ENCODE data around the gene C20orf204.

Gene C20orf204

GRCh38 chr20:64071341-64072332, 35.7 kb downstream of the C20orf204 start:
- no peak for DNase-seq (ENCODE audit: low read depth in 3 of 3)

GRCh38 chr20:64072498-64073063, 36.6 kb downstream of the C20orf204 start:
- DNase-seq (ENCODE audit: low read depth in 3 of 3) = no peak

- DNase-seq (ENCODE audit: low read depth in 3 of 3) = no peak
Observed at GRCh38 chr20:64073476-64074183, 37.6 kb downstream of the C20orf204 start.

DNA sequence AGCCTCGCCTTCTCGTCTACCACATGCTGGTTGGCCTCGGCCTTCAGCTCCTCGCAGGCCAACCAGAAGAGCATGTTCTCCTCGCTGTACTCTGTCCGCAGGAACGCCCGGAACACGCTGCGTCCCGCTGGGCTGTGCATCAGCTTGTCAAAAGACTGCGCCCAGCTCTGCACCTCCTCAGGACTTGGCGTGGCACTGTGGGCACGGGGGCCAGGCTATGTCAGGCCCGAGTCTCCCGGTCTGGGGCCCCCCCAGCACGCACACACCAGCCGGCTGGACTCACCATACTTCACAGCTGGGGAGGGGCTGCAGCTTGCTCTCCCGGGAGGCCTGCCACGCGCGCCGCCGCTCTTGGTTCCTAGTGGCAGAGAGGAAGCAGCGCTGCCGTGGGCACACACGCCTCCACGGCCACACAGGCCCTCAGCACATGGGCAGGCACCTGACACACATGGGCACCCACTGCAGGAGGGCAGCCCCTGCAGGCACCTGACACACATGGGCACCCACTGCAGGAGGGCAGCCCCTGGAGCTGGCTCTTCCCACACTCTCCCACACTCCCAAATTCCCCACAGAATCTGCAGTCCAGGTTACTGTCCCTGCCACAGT, 38.3 kb downstream of the C20orf204 start:
- no peak for DNase-seq (ENCODE audit: low read depth in 3 of 3)

DNA sequence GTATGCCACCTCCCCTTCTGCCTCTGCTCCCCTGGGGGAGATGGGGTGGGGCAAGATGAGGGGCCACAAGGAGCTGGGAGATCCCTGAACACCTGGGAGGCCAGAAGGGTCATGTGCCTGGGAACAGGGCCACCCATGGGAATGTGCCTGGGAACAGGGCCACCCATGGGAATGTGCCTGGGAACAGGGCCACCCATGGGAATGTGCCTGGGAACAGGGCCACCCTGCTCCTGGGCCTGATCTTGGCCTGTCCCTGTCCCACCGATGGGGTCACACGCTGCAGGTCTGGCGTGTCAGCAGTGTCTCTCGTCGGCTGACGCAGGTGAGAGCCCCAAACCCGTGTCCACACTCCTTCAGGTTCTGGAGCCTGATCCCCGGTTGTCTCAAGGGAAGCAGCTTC, 39.0 kb downstream of the C20orf204 start:
- no peak for DNase-seq (ENCODE audit: low read depth in 3 of 3)

DNA sequence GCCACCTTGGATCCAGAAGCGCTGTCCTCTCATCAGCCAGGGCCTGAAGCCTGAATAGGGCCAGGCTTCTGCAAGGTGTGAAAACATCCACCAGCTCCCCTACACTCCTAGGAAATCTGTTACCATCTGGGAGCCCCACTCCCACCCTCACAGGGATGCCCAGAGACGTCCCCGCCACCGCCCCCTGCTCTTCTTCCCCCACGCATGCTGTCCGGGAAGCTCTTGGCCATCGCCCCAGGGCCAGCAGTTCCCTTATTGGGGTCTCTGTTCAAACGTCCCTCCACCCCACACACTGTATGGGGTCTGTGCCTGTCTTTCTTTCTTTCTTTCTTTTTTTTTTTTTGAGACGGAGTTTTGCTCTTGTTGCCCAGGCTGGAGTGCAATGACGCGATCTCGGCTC, 39.6 kb downstream of the C20orf204 start:
- no peak for DNase-seq (ENCODE audit: low read depth in 3 of 3)

DNA sequence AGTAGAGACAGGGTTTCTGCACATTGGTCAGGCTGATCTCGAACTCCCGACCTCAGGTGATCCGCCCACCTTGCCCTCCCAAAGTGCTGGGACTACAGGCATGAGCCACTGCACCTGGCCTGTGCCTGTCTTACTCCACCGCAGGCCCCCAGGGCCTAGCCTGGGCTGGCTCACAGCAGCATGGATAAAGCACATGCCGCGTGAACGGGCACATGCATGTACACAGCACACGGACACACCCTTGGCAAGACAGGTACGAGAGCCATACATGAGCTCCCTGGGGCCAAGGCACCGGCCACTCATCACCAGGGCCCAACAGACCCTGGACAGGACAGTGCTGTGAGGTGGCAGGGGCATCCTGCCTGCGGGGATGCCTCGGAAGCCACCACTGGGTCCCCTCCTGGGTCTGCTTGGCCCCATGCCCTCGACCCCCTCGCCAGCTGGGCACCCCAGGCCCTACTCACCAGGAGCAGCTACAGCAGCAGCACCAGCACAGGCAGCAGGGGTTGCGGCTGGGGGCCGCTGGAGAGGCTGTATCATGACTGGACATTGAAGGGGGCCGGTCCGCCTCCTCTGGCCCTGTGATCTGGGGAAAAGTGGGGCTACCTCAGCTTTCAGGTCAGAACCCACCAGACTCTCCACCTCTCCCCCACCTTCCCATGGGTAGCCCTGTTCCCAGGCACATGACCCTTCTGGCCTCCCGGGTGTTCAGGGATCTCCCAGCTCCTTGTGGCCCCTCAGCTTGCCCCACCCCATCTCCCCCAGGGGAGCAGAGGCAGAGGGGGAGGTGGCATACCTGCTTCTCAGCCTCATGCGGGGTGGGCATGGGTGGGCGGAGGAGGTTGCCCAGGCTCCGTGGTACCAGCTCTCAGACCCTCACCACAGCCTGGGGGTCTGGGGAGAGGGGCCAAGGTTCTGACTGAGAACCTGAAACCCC, 40.3 kb downstream of the C20orf204 start:
- DNase-seq (ENCODE audit: low read depth in 3 of 3) = no peak

DNA sequence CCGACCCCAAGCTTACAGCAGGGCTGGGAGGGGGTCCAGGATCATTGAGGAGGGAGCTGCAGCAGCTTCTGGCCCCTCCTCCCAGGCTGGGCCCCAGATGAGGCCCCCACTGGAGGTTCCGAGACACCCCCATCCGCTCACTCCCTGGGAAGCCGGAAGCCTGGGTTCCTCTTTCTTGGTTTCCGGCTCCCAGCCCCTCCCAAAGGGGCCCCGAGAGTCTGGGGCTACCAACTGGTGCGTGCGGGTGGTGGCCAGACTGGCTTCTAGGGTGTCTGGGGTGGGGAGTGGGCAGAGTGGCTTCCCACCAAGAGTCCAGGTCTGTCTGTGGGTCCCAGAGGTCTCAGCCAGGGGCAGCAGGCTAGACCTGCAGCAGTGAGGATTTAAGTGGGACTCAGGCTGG, 41.1 kb downstream of the C20orf204 start:
- no peak for DNase-seq (ENCODE audit: low read depth in 3 of 3)

DNA sequence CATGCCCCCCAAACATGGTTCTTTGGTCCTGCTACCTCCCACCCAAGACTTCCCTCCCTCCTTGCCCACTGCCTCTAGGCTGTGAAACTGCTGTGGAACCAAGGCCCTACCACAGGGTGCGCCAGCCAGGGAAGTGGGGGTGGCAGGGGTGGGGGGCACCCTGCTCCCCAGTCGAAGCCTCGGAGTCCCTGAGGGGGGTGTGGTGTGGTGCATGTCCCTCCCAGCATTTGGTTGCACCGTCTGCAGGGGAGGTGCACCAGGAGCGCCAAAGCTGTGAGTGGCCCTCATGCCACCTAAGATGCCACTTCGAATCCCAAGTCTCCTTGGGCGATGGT, 41.5 kb downstream of the C20orf204 start:
- DNase-seq (ENCODE audit: low read depth in 3 of 3) = no peak

DNA sequence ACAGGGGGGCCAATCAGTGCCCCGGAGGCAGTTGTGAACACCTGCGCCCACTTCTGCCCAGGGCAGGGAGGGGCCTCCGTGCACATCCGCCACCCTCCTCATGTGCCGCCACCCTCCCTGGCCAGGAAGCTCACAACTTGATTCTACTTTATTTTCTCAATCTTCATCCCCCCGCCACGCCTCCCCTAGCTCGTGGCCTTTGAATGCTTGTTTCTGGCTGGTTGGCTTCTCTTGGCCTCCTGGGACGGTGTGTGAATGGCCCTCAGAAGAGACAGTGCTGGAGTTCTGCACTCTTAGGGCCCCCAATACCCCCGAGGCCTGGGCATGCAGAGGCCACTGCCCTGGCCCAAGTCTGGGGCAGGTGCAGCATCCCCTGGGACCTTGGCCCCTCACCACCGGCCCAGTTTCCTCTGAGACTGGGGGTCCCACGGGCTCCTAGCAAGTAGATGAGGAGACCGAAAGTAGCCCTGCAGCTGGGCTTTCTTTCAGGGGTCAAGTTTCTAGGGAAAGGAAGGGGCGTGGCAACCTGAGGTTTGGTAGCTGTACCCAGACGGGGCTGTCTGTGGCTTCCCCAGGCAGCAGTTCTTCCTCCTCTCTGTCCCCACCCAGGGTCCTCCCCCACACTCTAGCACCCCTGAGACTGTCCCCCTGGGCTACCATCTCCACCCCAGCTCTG, 42.0 kb downstream of the C20orf204 start:
- no peak for DNase-seq (ENCODE audit: low read depth in 3 of 3)

DNA sequence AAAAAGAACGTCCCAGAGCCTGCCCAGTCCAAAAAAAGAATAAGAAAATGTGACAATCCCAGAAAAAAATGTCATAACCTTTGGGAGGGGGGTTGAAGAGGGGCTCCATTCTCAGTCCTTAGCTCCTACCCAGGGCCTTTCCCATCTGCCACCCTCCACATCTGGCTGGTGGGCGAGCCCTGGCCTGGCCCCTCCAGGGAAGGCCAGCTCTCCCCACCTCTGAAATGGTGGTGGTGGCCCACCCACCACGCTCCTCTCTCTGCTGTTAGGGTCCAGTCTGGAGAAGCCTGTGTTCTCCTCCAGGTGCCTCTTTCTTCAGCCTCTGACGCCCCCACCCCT, 42.9 kb downstream of the C20orf204 start:
- DNase-seq (ENCODE audit: low read depth in 3 of 3) = no peak

DNA sequence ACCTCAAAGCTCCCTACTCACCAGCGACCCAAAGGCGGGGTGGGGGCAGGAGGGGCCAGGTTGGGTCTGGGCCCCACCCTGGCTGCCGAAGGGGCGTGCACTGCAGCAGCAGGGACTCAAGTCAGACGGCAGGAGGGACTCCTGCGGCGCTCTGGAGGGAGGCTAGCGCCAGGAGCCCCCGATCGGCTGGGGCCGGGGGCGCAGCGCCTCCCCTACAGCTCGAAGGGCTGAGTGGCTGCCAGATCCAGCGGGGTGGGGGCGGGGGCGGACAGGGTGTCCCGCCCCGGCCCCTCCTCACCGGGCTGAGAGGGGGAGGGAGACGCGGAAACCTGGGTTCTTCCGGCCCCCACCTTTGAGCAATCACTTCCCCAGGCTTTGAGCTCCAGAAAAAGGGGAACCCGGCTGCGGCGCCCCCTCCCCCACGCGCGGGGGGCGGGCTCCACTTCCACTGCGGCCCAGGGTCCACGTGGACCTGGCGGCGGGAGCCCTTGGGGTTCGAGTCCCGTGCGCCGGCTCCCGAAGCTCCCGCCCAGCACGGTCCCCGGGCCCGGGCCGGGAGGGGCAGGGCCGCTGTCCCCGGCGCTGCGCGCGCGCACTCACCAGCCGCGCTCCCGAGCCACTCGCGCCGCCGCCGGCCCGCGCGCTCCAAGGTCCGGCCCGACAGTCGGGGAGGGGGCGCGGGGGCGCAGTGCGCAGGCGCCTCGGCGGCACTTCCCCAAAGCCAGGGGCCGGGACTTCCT, 43.5 kb downstream of the C20orf204 start, which contains the start of gene RGS19:
RGS19 (minus strand) TSS at position 246 of the 740 bp plus-strand sequence. CDS start 2,632 bp downstream, outside the sequence.
- DNase-seq (ENCODE audit: low read depth in 3 of 3) = no peak

- no peak for DNase-seq (ENCODE audit: low read depth in 3 of 3)
Observed at GRCh38 chr20:64080013-64080812, 44.2 kb downstream of the C20orf204 start, which contains the start of gene OPRL1. Gene OPRL1, plus strand, starts transcription at chr20:64080082. Its CDS starts 12,639 bp downstream, at chr20:64092721.

GRCh38 chr20:64080813-64081623, 45.0 kb downstream of the C20orf204 start:
- no peak for DNase-seq (ENCODE audit: low read depth in 3 of 3)

GRCh38 chr20:64081624-64081964, 45.6 kb downstream of the C20orf204 start:
- DNase-seq (ENCODE audit: low read depth in 3 of 3) = no peak

GRCh38 chr20:64082126-64082731, 46.2 kb downstream of the C20orf204 start:
- DNase-seq (ENCODE audit: low read depth in 3 of 3) = no peak

- no peak for DNase-seq (ENCODE audit: low read depth in 3 of 3)
Observed at GRCh38 chr20:64082820-64083377, 46.9 kb downstream of the C20orf204 start.
